ENCODE data around the gene ZNF236.

ZNF236 gene

DNA sequence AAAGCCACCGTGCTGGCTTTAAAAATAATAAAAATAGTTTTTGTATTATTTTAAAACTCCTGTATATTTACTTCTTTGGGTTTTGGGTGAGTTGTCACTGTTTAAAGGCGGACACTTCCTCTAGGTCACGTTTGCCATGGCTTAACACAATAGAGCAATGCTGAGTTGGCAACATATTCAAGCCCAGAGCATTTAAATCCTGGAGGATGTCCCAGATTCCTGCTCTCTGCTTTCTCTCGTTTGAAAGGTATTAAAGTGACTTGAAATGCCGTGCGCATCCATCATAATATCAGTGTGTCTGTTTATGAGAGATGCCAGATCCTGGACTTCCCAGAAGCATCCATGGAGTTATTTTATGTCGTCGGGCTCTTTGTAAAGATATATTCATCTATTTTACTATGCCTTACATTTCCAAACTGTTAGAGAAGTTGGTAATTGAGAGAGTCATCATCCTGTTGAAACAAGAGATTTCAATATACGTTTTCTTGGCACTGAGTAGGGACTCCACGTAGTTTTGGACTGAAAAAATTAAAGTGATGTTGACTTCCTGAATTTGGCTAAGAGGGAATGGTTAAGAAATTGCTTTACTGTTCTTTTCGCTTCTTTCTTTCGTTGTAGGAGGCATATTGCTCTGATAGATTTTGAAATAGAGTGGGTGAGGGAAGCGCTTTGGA lies 150.6 kb downstream of the ZNF236 start:
- no peak for DNase-seq (ENCODE audit: low read depth, low spot score)

GRCh38 chr18:76973520-76974266 lies 151.3 kb downstream of the ZNF236 start:
- no peak for DNase-seq (ENCODE audit: low read depth, low spot score)

DNA sequence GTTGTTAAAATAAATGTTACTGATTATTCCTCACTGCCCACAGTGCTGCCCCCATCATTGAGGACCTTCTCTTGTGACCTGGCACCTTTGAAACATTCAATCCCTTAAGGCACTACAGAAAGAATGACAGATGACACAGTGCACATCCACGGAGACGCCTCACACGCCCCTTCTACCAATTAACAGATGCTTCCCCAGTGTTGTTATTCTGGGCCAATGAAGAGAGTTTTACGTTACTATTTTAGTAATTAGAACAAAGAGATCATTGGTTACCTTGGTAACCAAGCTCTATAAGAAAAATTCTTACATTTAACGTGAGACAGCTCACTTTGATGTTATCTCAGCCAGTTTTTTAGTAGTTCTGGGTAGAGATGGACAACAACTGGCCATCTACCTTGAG lies 152.0 kb downstream of the ZNF236 start:
- no peak for DNase-seq (ENCODE audit: low read depth, low spot score)

DNA sequence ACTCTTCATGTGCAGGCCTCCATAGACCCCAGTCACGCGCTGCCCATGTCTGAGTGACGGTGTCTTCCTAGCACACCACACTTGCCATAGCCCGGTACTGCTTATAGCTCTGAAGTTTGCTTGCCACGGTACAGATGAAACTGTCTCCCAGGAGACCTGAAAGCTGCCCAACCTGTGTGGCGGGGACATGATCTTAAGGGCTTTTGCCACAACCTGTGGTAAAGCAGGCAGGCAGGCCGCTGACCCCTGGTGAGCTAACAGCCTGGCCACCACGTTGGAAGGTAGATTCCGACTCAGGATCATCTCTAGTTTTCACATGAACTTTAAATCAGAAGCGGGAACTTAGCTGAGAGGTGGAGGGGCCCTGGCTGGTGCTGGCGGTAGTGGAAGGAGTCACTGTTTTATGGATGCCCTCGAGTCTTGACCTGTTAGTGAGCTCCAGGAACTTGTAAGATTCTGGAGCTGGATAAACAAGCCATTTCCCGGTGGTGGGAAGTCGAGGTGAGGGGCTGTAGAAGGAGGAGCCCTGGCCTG lies 153.3 kb downstream of the ZNF236 start:
- DNase-seq (ENCODE audit: low read depth, low spot score), result no peak

DNA sequence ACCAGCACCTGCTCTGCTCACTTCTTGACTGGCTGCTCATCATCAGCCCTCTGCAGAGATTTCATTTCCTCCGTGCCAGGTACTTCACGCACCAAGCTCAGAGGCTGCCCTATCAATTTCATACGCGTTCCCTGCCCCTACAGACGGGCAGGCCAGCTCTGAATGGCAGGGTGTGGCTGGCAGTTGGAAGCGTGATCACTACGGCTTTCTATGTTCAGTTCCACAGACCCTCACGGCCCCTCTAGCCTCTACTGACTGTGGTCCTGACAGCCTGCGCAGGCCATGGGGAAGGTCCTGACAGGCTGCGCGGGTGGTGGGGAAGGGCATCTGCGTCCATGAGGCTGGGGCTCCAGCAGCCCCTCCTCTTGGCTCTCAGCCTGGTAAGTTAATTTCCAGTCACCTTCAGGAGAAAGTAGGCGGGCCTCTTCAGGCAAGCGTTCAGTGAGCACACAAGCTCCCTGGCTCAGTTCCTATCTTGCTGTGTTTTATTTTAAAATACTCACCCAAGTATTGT lies 154.8 kb downstream of the ZNF236 start:
- no peak for DNase-seq (ENCODE audit: low read depth, low spot score)

- no peak for DNase-seq (ENCODE audit: low read depth, low spot score)
Observed at GRCh38 chr18:76977684-76978232, 155.4 kb downstream of the ZNF236 start.

- no peak for DNase-seq (ENCODE audit: low read depth, low spot score)
Observed at GRCh38 chr18:76978616-76979015, 156.3 kb downstream of the ZNF236 start.

DNA sequence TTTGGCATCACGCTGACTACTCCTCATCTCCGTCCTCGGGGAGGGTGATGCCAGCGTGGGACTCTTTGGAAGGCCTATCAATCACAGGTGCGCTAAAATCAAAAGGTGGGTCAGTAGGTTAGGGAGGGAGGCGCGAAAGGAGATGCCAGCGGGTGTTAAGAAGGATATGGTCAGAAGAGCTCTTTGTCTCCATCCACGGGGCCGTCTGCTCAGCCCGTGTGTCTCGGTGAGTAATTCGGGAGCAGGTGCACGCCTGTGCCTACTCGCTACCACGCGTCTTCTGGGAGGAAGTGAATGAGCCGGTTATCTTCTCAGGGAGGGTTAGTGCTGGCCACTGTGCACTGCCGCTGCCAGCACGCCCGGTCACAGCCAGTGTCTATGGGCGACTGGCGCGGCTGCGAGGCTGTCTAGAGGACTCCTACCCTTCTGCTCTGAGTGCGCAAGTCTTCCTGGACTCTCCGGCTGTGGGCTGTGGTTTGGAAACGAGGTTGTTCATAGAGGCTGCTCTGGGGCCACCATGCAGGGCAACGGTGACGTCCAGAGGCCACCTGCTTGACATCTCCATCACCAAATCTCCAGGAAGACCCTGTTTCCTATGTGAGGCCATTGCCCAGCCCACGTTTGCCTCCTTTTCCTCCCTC lies 156.9 kb downstream of the ZNF236 start:
- DNase-seq (ENCODE audit: low read depth, low spot score), result no peak

DNA sequence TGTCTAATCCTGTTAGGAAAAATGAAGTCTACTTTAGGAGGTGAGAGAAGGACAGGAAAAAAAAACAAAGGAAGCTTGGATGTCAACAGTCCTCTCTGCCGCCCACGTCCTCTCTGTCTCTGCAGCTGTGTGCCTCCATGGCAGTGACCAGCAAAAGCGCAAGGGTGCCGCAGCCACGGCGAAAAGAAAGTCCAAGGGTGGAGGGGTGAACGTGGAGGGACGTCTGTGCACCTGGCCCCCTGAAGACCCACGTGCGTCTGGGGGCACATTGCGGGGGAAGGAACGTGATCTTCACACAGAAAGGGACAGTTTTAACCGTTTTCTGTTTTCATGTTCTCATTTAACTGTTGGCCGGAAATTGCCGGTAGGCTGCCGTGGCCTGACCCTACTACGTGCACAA lies 157.5 kb downstream of the ZNF236 start:
- DNase-seq (ENCODE audit: low read depth, low spot score), result no peak

DNA sequence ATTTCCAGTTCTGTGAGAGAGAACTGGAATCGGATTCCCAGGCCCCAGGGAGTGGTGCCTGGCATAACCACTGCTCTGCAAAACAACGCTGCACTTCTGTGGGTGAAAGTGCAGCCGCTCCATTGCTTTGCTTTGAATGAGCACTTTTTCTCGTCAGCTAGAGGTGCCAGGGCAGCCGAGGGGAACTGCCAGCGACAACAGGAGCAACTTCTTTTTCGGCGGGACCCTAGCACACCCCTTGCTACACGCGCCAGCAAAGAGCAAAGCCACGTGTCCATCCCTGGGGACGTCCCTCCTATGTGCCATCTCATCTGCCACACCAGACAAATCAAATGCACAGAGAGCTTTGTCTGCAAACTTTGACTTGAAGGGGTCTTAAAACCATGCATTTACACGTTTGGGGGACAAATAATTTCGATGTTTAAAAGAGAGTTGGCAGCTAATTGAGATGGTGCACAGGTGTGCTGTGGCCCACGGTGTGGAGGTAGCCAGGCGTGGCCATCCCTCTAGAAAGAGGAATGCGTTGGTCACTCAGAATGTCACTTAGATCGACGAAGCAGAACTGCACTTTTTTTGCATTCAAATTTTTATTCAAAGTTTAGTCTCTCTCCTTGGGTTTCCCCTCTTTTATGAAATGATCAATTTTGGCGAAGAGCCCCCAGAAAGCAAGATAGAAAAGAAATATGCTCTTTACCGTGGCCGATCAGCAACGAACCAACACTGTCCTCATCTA lies 158.5 kb downstream of the ZNF236 start:
- DNase-seq (ENCODE audit: low read depth, low spot score), result no peak

GRCh38 chr18:76981396-76981968 lies 159.1 kb downstream of the ZNF236 start:
- DNase-seq (ENCODE audit: low read depth, low spot score), result peak; percentile 9

GRCh38 chr18:76982038-76982437 lies 159.7 kb downstream of the ZNF236 start:
- DNase-seq (ENCODE audit: low read depth, low spot score), result no peak

- peak; percentile 36 for DNase-seq (ENCODE audit: low read depth, low spot score)
Observed at GRCh38 chr18:76982841-76983583, 160.7 kb downstream of the ZNF236 start.

- no peak for DNase-seq (ENCODE audit: low read depth, low spot score)
Observed at GRCh38 chr18:76983613-76984051, 161.3 kb downstream of the ZNF236 start.

DNA sequence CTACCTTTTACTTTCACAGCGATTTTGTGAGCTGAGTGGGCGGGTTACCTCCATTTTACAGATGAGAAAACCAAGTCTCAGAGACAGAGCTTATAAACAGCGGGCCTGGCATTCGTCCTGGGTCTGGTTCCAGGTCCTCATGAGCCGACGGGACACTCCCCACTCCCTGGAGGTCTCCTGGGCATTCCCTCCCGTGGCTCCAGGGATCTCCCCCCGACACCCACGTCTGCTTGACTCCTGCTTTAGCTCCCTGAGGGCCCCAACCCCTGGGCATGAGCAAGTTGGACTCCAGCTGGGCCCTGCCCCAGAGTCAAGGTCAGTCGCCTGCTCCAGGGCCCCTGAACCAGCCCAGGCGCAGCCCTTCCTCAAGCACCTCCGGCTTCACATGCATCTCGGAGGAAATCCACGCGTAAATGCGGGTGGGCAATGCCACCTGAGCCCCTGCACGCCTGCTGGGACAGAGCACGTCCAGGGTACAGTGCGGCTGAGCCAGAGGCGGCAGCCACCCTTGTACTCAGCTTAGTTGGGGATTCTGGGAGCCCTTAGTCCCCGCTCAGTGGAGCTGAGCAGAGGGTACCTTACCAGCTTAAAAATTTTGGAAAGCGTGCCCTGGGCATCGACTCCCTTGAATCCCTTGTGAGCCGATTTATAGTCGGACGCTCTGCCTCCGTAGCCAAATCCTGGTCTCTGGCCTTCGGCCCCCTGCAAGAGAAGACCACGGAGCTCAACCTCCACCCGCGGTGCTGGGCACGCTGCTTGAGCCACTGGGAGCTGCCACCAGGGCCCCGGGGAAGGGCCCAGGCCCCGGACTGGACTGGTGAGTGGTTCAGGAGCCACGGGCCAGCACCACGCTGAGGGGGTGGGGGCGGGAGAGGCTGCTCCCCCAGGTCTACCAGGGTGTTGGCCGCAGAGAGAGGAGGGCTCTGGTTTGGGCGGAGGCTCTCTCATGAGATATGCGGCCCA lies 162.1 kb downstream of the ZNF236 start:
- no peak for DNase-seq (ENCODE audit: low read depth, low spot score)

DNA sequence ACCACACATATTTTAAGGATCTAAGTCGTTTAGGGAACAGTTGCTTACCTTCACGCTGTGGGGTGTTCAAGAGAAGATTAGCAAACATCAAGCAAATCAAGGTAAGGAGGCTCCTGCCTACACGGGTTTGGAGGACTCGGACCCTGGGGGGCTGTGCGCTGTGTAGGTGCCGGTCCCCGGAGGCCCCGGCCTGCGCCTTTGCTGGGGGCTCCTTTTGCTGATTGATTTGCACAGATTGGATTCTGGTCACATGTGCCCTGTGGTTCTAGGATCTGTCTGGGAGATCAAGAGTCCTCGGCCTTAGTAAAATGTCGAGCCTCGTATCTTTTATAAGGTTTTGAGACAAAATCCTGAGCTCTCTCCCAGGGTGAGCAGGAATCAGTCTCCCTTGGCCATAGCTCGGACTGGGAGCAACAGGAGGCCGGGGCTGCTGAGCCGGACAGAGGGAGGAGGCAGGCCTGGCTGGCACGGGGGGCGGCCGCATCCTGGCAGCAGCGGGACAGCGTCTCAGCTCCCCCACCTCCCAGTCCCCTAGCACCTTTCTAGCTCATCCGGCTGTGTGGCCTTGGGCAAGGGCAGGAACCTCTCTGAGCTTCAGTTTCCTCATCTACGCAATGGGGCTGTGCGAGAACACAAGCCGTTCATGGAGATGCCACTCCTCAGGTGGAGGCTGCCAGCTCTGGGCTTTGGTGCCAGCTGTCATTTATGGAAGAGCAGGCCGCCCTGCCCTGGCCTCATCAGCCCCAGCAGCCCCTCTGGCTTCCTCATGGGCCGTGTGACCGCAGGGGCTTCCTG lies 163.0 kb downstream of the ZNF236 start:
- DNase-seq (ENCODE audit: low read depth, low spot score), result no peak

DNA sequence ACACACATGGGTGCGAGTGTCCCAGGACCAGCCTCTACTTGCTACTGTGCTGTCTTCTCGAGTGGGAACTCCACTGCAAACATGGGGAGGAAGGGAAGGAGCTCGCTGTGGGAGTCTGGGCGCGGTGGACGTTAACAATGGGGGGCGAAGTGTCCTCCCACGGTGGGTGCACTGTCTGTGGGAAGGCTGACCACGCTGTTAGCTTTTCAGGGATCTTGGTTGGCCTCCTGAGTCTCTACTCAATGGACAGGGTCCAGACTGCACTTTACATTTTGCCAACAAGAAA lies 163.5 kb downstream of the ZNF236 start:
- no peak for DNase-seq (ENCODE audit: low read depth, low spot score)

DNA sequence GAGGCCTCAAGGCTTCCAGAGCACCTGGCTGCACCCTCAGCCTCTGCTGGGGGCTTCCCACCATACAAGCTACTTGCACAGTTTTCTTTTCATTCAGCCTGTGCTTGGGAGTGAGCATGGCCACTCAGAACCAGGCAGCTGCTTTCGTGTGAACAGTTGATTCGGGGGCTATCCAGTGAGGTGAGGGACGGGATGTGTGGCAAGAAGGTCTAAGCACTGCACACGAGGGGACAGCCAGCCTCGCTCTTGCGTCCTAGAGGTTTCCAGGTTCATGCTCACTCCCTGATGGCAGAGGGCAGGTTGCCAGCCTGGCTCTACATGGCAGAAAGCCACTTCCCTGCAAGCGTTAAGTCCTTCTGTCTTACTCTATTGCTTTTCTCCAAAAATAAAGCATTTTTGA lies 164.0 kb downstream of the ZNF236 start:
- no peak for DNase-seq (ENCODE audit: low read depth, low spot score)

All from smooth muscle cell of the brain vasculature (primary cell).